HCT116 (cell line): ENCODE measurements around the gene PRKN. TPM values are rescaled to one million over a fixed set of nuclear protein-coding genes. Genes with fewer than 3 reads are reported as not detected.

ENCODE experiments used
- ATAC-seq: fragments of 200-7000 bp; cut with Tn5 transposase; 2 replicates; pipeline ENCODE4 v1.9.1; 2020; ENCODE audit warnings: mild to moderate bottlenecking, moderate library complexity
- BruUV-seq: library from RNA; stranded (reverse); fragments of 400-500 nt; replicated peaks from 2 replicates; lab custom pipeline; 2021; lab: Mats Ljungman, UMichigan
- CTCF ChIA-PET: fragments of 300-600 bp; sonication (Branson Sonifier 250); formaldehyde crosslinking; loops from one replicate; lab custom pipeline; 2021; ENCODE audit warnings: antibody characterized with exemption; lab: Charles Lee
- POLR2A ChIA-PET: fragments of 300-600, 350-600 bp; sonication (Branson Sonifier 250); formaldehyde crosslinking; loops from one replicate; lab custom pipeline; 2021; ENCODE audit warnings: antibody characterized with exemption; lab: Charles Lee
- RAD21 ChIA-PET, 2 experiments: fragments of 300-600 bp; sonication (Branson Sonifier 250); formaldehyde crosslinking; loops; one replicate each; lab custom pipeline; 2023; ENCODE audit warnings: low total read pairs in 2 of 2; ENCODE audit not compliant: uncharacterized antibody in 2 of 2, unreplicated experiment in 2 of 2, low non-redundant PET in 1 of 2; lab: Charles Lee
- DNase-seq: peaks from one replicate; pipeline ENCODE4 v3.0.0-alpha.2; 2010; ENCODE audit warnings: low read depth, low spot score
- H2AFZ ChIP-seq: fragments of 200-600 bp; shearing (Covaris generic), sonication (generic); 2 replicates; pipeline ENCODE4 v1.6.1; 2017; ENCODE audit warnings: low read depth, mixed run types, mixed read lengths, antibody characterized with exemption, low read length; ENCODE audit not compliant: poor library complexity, severe bottlenecking
- H3K27ac ChIP-seq: 2 replicates; pipeline ENCODE4 v1.5.1; 2012; ENCODE audit warnings: low read depth, low read length
- H3K27me3 ChIP-seq: fragments of 200-600 bp; sonication (generic); 2 replicates; pipeline ENCODE4 v1.6.1; 2016; ENCODE audit warnings: mixed run types, low read length, mixed read lengths; ENCODE audit not compliant: insufficient read depth
- H3K36me3 ChIP-seq, 2 experiments: fragments of 200-500 bp in 1 of 2; fragments of 200-600 bp in 1 of 2; sonication (Bioruptor generic) in 1 of 2; sonication (generic) in 1 of 2; 2 replicates each; pipeline versions ENCODE4 v1.5.1 to v1.6.1; 2014 to 2016; ENCODE audit warnings: low read length in 2 of 2, inconsistent platforms in 1 of 2, mixed read lengths in 1 of 2, mixed run types in 1 of 2; ENCODE audit not compliant: insufficient read depth in 2 of 2, control insufficient read depth in 1 of 2
- H3K4me1 ChIP-seq, 2 experiments: fragments of 200-600 bp in 1 of 2; sonication (generic) in 1 of 2; 2 replicates each; pipeline versions ENCODE4 v1.5.1 to v1.6.1; 2012 to 2017; ENCODE audit warnings: low read length in 2 of 2, inconsistent platforms in 1 of 2, mild to moderate bottlenecking in 1 of 2, mixed read lengths in 1 of 2, mixed run types in 1 of 2, moderate library complexity in 1 of 2; ENCODE audit not compliant: insufficient read depth in 2 of 2, control insufficient read depth in 1 of 2
- H3K4me2 ChIP-seq: fragments of 200-600 bp; sonication (generic); 2 replicates; pipeline ENCODE4 v1.6.1; 2017; ENCODE audit warnings: mixed run types, low read length, mixed read lengths
- H3K4me3 ChIP-seq, 2 experiments: fragments of 200-600 bp in 1 of 2; sonication (generic) in 1 of 2; replicated peaks in 1 of 2; 2 replicates each; pipeline ENCODE4 v1.5.1; 2011 to 2016; ENCODE audit warnings: low read length in 2 of 2, control low read depth in 1 of 2, low read depth in 1 of 2, mild to moderate bottlenecking in 1 of 2, mixed read lengths in 1 of 2, mixed run types in 1 of 2
- H3K79me2 ChIP-seq: fragments of 200-600 bp; sonication (generic); 2 replicates; pipeline ENCODE4 v1.6.1; 2017; ENCODE audit warnings: mild to moderate bottlenecking, mixed run types, low read length, moderate library complexity, mixed read lengths; ENCODE audit not compliant: insufficient read depth
- H3K9ac ChIP-seq: fragments of 200-600 bp; sonication (generic); 2 replicates; pipeline ENCODE4 v1.6.1; 2016; ENCODE audit warnings: low read length, mixed read lengths
- H3K9me2 ChIP-seq: fragments of 200-600 bp; sonication (generic), shearing (Covaris generic); 2 replicates; pipeline ENCODE4 v1.6.1; 2017; ENCODE audit warnings: mixed run types, mild to moderate bottlenecking, moderate library complexity; ENCODE audit not compliant: insufficient read depth
- H3K9me3 ChIP-seq, 2 experiments: fragments of 200-500 bp in 1 of 2; fragments of 200-600 bp in 1 of 2; sonication (Bioruptor generic) in 1 of 2; sonication (generic) in 1 of 2; 2 replicates each; pipeline ENCODE4 v1.6.1; 2014 to 2017; ENCODE audit warnings: low read length in 2 of 2, mixed read lengths in 2 of 2, inconsistent platforms in 1 of 2, low read depth in 1 of 2, mild to moderate bottlenecking in 1 of 2, mixed run types in 1 of 2, moderate library complexity in 1 of 2; ENCODE audit not compliant: control insufficient read depth in 1 of 2, insufficient read depth in 1 of 2
- H4K20me1 ChIP-seq: fragments of 200-600 bp; sonication (generic), shearing (Covaris generic); 2 replicates; pipeline ENCODE4 v1.6.1; 2017; ENCODE audit warnings: mixed run types, mild to moderate bottlenecking, moderate library complexity; ENCODE audit not compliant: insufficient read depth
- CEBPB ChIP-seq: IDR thresholded peaks from 2 replicates; pipeline ENCODE4 v1.6.1; 2012; ENCODE audit warnings: low read depth
- EGR1 ChIP-seq: IDR thresholded peaks from 2 replicates; pipeline ENCODE4 v1.6.1; 2012; ENCODE audit warnings: low read depth
- EZH2 ChIP-seq: fragments of 200-600 bp; sonication (generic); IDR thresholded peaks from 2 replicates; pipeline ENCODE4 v1.6.1; 2017; ENCODE audit warnings: antibody characterized with exemption, mixed run types
- FOSL1 ChIP-seq: IDR thresholded peaks from 2 replicates; pipeline ENCODE4 v1.6.1; 2012; ENCODE audit warnings: low read depth
- POLR2AphosphoS5 ChIP-seq: IDR thresholded peaks from 2 replicates; pipeline ENCODE4 v1.6.1; 2011; ENCODE audit warnings: mild to moderate bottlenecking, low read depth, low read length, moderate library complexity
- intact Hi-C: fragments of 100-400 bp; cut with micrococcal nuclease; formaldehyde crosslinking; loops from 2 replicates; pipeline ENCODE4 v1.10.0; 2022
- total RNA-seq: library from RNA; stranded (reverse); gene quantifications from one replicate; pipeline ENCODE4 v1.2.1, GENCODE V29; 2021; ENCODE audit not compliant: unreplicated experiment
- TF ChIP-seq, protein P1 (sequence below): IDR thresholded peaks from 2 replicates; pipeline ENCODE4 v1.6.1; 2012
- TF ChIP-seq, protein P2 (sequence below): IDR thresholded peaks from 2 replicates; pipeline ENCODE4 v1.6.1; 2012; ENCODE audit warnings: low read depth
- TF ChIP-seq, protein P3 (sequence below): IDR thresholded peaks from 2 replicates; pipeline ENCODE4 v1.6.1; 2012
- TF ChIP-seq, protein P4 (sequence below), 3 experiments: fragments of 200-600 bp in 1 of 3; sonication (generic) in 1 of 3; IDR thresholded peaks in 2 of 3; conservative IDR thresholded peaks in 1 of 3; 2 replicates each; pipeline ENCODE4 v1.5.1; 2012 to 2017; ENCODE audit warnings: low read depth in 2 of 3, low read length in 2 of 3, antibody characterized with exemption in 1 of 3, borderline replicate concordance in 1 of 3, control low read depth in 1 of 3, mild to moderate bottlenecking in 1 of 3, mixed read lengths in 1 of 3, mixed run types in 1 of 3, moderate library complexity in 1 of 3; ENCODE audit not compliant: insufficient read depth in 1 of 3
- TF ChIP-seq, protein P5 (sequence below): IDR thresholded peaks from 2 replicates; pipeline ENCODE4 v1.6.1; 2011; ENCODE audit warnings: mild to moderate bottlenecking, low read length, moderate library complexity; ENCODE audit not compliant: insufficient replicate concordance; ENCODE audit errors: extremely low read depth

The PRKN gene
- total RNA-seq, 1 experiment from 2014 or later, result 2.6 TPM

DNA sequence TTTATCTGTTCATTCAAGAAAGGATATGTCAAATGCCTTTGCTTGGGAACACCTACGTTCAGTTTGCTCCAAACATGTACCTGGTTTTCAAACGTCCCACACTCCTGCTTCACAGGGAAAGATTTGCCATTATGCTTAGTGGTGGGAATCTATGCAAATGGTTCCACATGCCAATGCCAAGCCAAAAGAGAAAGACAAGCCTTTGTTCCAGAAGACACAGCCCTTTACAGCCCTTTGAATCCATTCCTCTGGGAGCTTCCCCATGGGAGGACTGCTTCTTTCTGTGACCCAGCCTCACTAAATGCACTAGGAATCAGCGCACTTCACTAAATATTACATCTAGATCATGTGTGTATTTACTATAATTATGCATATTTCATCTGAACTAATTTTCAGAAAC lies 619.5 kb downstream of the PRKN start:
- TF ChIP-seq, protein P1, sequence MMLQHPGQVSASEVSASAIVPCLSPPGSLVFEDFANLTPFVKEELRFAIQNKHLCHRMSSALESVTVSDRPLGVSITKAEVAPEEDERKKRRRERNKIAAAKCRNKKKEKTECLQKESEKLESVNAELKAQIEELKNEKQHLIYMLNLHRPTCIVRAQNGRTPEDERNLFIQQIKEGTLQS, result no peak
- TF ChIP-seq EZH2 (no peak), FOSL1 (no peak), CEBPB (no peak), EGR1 (no peak), POLR2AphosphoS5 (no peak)
- TF ChIP-seq, protein P2, sequence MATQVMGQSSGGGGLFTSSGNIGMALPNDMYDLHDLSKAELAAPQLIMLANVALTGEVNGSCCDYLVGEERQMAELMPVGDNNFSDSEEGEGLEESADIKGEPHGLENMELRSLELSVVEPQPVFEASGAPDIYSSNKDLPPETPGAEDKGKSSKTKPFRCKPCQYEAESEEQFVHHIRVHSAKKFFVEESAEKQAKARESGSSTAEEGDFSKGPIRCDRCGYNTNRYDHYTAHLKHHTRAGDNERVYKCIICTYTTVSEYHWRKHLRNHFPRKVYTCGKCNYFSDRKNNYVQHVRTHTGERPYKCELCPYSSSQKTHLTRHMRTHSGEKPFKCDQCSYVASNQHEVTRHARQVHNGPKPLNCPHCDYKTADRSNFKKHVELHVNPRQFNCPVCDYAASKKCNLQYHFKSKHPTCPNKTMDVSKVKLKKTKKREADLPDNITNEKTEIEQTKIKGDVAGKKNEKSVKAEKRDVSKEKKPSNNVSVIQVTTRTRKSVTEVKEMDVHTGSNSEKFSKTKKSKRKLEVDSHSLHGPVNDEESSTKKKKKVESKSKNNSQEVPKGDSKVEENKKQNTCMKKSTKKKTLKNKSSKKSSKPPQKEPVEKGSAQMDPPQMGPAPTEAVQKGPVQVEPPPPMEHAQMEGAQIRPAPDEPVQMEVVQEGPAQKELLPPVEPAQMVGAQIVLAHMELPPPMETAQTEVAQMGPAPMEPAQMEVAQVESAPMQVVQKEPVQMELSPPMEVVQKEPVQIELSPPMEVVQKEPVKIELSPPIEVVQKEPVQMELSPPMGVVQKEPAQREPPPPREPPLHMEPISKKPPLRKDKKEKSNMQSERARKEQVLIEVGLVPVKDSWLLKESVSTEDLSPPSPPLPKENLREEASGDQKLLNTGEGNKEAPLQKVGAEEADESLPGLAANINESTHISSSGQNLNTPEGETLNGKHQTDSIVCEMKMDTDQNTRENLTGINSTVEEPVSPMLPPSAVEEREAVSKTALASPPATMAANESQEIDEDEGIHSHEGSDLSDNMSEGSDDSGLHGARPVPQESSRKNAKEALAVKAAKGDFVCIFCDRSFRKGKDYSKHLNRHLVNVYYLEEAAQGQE, result no peak
- TF ChIP-seq, protein P3, sequence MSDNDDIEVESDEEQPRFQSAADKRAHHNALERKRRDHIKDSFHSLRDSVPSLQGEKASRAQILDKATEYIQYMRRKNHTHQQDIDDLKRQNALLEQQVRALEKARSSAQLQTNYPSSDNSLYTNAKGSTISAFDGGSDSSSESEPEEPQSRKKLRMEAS, result no peak
- TF ChIP-seq, protein P4, sequence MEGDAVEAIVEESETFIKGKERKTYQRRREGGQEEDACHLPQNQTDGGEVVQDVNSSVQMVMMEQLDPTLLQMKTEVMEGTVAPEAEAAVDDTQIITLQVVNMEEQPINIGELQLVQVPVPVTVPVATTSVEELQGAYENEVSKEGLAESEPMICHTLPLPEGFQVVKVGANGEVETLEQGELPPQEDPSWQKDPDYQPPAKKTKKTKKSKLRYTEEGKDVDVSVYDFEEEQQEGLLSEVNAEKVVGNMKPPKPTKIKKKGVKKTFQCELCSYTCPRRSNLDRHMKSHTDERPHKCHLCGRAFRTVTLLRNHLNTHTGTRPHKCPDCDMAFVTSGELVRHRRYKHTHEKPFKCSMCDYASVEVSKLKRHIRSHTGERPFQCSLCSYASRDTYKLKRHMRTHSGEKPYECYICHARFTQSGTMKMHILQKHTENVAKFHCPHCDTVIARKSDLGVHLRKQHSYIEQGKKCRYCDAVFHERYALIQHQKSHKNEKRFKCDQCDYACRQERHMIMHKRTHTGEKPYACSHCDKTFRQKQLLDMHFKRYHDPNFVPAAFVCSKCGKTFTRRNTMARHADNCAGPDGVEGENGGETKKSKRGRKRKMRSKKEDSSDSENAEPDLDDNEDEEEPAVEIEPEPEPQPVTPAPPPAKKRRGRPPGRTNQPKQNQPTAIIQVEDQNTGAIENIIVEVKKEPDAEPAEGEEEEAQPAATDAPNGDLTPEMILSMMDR (IDR thresholded peaks at IDR 0.05 in 2 of 3, conservative IDR thresholded peaks at IDR 0.05 in 1 of 3; ENCODE audit: borderline replicate concordance in 1 of 3, insufficient read depth in 1 of 3, low read depth in 2 of 3, low read length in 2 of 3), result no peak
- TF ChIP-seq, protein P5, sequence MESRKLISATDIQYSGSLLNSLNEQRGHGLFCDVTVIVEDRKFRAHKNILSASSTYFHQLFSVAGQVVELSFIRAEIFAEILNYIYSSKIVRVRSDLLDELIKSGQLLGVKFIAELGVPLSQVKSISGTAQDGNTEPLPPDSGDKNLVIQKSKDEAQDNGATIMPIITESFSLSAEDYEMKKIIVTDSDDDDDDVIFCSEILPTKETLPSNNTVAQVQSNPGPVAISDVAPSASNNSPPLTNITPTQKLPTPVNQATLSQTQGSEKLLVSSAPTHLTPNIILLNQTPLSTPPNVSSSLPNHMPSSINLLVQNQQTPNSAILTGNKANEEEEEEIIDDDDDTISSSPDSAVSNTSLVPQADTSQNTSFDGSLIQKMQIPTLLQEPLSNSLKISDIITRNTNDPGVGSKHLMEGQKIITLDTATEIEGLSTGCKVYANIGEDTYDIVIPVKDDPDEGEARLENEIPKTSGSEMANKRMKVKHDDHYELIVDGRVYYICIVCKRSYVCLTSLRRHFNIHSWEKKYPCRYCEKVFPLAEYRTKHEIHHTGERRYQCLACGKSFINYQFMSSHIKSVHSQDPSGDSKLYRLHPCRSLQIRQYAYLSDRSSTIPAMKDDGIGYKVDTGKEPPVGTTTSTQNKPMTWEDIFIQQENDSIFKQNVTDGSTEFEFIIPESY, result no peak
- CTCF ChIA-PET, result no interaction called here
- ATAC-seq, result no peak

More for the DNA sequence above, 619.5 kb downstream of the PRKN start:
- Histone ChIP-seq H3K79me2 (no peaks in the 10 kb centered on the region), H3K36me3 (no peaks in the 10 kb centered on the region), H3K27ac (no peak overlapping the region), H3K9me2 (no peaks in the 10 kb centered on the region), H3K4me1 (no peaks in the 10 kb centered on the region), H3K9me3 (no peaks in the 10 kb centered on the region), H3K4me2 (no peak overlapping the region), H3K4me3 (no peak overlapping the region), H4K20me1 (no peaks in the 10 kb centered on the region), H3K9ac (no peak overlapping the region), H2AFZ (no peak overlapping the region), H3K27me3 (no peaks in the 10 kb centered on the region)
- DNase-seq, result no peak
- RAD21 ChIA-PET, result no interaction called here
- POLR2A ChIA-PET, result no interaction called here
- intact Hi-C loops, result no loop called here
- BruUV-seq, result no TSS peak
